Measurements from ENCODE around the gene CHST14.

DNA sequence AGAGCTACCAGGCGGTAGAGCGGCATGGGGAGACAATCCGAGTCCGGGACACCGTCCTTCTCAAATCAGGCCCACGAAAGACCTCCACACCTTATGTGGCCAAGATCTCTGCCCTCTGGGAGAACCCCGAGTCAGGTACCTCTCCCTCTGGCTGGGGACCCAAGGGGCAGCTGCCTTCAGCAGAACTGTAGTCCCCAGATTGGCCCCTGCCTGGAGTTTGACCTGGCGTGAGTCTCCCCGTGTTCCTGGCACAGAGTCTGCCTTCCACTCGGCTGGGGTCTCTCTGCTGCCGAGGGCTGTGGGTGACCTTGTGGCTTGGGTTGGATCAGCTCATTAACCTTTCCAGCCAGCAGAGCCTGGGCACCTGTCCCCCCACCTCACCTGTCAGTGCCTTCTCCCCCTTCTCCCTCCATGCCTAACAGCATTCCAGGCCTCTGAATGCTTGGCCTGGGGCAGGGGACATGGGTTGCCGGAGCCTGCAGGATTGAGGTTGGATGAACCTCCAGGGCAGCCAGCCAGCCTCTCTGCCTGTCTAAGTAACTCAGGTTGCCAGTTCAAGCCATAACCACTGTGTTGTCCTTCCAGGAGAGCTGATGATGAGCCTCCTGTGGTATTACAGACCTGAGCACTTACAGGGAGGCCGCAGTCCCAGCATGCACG lies 6.8 kb upstream of the CHST14 start:
- no peak for TF ChIP-seq POLR2A (IDR thresholded peaks at IDR 0.05)
- TF ChIP-seq, protein P1, sequence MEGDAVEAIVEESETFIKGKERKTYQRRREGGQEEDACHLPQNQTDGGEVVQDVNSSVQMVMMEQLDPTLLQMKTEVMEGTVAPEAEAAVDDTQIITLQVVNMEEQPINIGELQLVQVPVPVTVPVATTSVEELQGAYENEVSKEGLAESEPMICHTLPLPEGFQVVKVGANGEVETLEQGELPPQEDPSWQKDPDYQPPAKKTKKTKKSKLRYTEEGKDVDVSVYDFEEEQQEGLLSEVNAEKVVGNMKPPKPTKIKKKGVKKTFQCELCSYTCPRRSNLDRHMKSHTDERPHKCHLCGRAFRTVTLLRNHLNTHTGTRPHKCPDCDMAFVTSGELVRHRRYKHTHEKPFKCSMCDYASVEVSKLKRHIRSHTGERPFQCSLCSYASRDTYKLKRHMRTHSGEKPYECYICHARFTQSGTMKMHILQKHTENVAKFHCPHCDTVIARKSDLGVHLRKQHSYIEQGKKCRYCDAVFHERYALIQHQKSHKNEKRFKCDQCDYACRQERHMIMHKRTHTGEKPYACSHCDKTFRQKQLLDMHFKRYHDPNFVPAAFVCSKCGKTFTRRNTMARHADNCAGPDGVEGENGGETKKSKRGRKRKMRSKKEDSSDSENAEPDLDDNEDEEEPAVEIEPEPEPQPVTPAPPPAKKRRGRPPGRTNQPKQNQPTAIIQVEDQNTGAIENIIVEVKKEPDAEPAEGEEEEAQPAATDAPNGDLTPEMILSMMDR (IDR thresholded peaks at IDR 0.05): no peak
